ENCODE results near the gene SETD3. TPM values are rescaled to one million over a fixed set of nuclear protein-coding genes. Genes with fewer than 3 reads are reported as not detected.
A peak's percentile ranks its signal among the peaks of the same experiment; 100 is the strongest.

SETD3 gene
- total RNA-seq, 1 donor from 2014 or later = 54.2 TPM

DNA sequence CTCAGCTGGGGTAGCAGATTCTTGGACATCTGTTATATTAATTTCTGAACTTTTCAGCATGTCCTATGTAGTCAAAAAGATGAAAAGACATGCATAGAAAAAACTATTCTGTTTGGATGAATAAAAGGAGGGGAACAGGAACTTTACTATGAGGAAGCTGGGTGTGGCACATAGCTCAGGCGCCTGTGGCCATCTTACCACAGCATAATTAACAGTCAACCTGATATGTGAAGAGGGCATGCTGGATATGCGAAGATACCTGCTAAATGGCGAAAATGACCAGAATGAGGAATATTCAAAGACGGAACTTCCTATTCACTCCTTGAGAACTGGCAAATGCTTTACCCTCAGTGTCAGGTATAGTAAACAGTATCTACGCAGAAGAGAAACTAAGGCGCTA, 18.4 kb downstream of the SETD3 start:
- no peaks in the 10 kb centered on the region for H3K9me3 Mint-ChIP-seq (ENCODE audit: low read depth)
- H3K27ac Mint-ChIP-seq (ENCODE audit: unreplicated experiment) = no peak overlapping the region
- no peak overlapping the region for H3K4me3 Mint-ChIP-seq (ENCODE audit: unreplicated experiment)
- H3K4me1 Mint-ChIP-seq (ENCODE audit: low read depth) = peaks cover 13% of the 10 kb centered on the region
- TF ChIP-seq, protein P1, sequence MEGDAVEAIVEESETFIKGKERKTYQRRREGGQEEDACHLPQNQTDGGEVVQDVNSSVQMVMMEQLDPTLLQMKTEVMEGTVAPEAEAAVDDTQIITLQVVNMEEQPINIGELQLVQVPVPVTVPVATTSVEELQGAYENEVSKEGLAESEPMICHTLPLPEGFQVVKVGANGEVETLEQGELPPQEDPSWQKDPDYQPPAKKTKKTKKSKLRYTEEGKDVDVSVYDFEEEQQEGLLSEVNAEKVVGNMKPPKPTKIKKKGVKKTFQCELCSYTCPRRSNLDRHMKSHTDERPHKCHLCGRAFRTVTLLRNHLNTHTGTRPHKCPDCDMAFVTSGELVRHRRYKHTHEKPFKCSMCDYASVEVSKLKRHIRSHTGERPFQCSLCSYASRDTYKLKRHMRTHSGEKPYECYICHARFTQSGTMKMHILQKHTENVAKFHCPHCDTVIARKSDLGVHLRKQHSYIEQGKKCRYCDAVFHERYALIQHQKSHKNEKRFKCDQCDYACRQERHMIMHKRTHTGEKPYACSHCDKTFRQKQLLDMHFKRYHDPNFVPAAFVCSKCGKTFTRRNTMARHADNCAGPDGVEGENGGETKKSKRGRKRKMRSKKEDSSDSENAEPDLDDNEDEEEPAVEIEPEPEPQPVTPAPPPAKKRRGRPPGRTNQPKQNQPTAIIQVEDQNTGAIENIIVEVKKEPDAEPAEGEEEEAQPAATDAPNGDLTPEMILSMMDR (IDR thresholded peaks at IDR 0.05) = no peak
- no peaks in the 10 kb centered on the region for H3K27me3 Mint-ChIP-seq (ENCODE audit: low read depth)
- peaks cover 25% of the 10 kb centered on the region for H3K36me3 Mint-ChIP-seq (ENCODE audit: low read depth)
- DNase-seq (ENCODE audit: low spot score) = no peak

DNA sequence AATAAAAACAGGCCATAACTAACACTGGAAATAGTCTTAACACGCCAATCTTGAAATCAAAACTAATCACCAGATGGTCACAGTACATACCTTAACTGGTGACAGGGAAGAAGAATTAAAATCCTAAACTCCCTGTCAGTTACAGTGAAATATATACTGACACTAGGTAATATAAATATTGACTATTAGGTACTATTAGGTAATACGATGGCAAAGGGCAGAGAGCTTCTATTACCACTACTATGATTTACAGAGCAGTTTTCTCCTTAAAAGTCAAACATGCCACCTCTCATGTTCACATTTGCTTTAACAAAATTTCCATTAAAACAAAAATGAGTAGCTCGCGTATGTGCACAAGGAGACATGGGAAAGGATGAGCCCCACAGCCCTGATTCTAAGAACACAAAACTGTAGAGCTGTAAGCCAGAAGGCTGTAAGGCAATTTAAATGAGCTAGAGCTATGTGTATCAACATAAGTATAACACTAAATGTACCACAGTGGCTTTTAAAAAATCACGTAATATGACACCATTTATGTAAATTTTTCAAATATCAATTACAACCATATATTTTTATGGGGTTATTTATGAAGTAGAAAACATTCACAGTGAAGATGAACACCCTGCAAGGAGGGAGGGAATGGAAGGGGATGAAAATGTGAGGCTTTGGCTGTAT, 19.1 kb downstream of the SETD3 start:
- no peak for DNase-seq (ENCODE audit: low spot score)
- H3K27ac Mint-ChIP-seq (ENCODE audit: unreplicated experiment) = no peak overlapping the region
- H3K4me3 Mint-ChIP-seq (ENCODE audit: unreplicated experiment) = no peak overlapping the region
- TF ChIP-seq, protein P1 (IDR thresholded peaks at IDR 0.05) = no peak
- H3K9me3 Mint-ChIP-seq (ENCODE audit: low read depth) = no peaks in the 10 kb centered on the region
- peaks cover 10% of the 10 kb centered on the region for H3K4me1 Mint-ChIP-seq (ENCODE audit: low read depth)
- peaks cover 30% of the 10 kb centered on the region for H3K36me3 Mint-ChIP-seq (ENCODE audit: low read depth)
- H3K27me3 Mint-ChIP-seq (ENCODE audit: low read depth) = no peaks in the 10 kb centered on the region

DNA sequence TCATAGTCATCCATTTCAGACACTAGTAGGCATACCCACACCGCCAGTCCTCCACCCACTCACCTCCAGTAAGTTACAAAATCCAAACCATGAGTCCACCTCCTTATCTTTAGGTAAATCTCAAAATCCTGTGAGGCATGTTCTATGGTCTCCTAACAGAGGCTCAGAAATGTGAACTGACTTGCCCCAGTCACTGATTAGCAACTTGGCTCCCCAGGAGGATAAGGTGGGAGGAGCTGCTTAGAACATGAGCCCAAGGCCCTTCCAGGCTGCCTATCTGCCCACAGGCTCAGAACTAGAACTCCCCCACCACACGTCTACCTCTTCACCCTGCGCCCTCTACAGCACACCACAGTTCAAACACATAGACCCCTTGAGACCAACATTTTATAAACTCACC, 19.9 kb downstream of the SETD3 start:
- H3K36me3 Mint-ChIP-seq (ENCODE audit: low read depth) = peaks cover 30% of the 10 kb centered on the region
- H3K4me1 Mint-ChIP-seq (ENCODE audit: low read depth) = peaks cover 10% of the 10 kb centered on the region
- no peaks in the 10 kb centered on the region for H3K9me3 Mint-ChIP-seq (ENCODE audit: low read depth)
- no peak for DNase-seq (ENCODE audit: low spot score)
- H3K4me3 Mint-ChIP-seq (ENCODE audit: unreplicated experiment) = no peak overlapping the region
- H3K27me3 Mint-ChIP-seq (ENCODE audit: low read depth) = no peaks in the 10 kb centered on the region
- no peak overlapping the region for H3K27ac Mint-ChIP-seq (ENCODE audit: unreplicated experiment)
- TF ChIP-seq, protein P1 (IDR thresholded peaks at IDR 0.05) = no peak

DNA sequence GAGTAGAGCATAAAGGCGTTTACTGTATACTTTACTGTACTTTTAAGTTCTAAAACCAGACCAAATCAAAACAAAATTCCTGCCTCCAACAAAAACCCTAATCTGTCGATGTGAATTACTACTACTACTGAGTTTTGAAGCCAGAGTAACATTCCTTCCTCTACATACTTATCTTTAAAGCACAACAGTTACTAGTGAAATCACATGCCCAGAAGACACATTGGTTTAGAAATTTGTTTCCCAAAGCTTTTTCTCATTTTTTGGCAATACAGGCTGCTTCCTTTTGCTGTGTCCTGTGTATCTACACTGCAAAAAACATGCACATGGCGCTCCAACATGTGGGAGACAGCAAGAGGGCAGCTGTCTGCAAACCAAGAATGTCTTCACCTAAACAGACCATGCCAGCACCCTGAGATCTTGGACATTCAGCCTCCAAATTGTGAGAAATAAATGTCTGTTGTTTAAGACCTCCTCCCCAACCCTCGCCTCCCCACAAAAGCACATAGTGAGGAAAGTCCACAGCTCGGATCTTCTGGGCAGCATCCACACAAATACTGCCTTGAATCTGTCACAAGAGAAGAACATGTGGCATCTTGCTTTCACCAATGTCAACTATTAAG, 21.1 kb downstream of the SETD3 start:
- H3K4me3 Mint-ChIP-seq (ENCODE audit: unreplicated experiment) = no peak overlapping the region
- H3K27me3 Mint-ChIP-seq (ENCODE audit: low read depth) = no peaks in the 10 kb centered on the region
- DNase-seq (ENCODE audit: low spot score) = no peak
- peaks cover 16% of the 10 kb centered on the region for H3K4me1 Mint-ChIP-seq (ENCODE audit: low read depth)
- H3K9me3 Mint-ChIP-seq (ENCODE audit: low read depth) = no peaks in the 10 kb centered on the region
- H3K27ac Mint-ChIP-seq (ENCODE audit: unreplicated experiment) = no peak overlapping the region
- peaks cover 30% of the 10 kb centered on the region for H3K36me3 Mint-ChIP-seq (ENCODE audit: low read depth)
- TF ChIP-seq, protein P1 (IDR thresholded peaks at IDR 0.05) = no peak

DNA sequence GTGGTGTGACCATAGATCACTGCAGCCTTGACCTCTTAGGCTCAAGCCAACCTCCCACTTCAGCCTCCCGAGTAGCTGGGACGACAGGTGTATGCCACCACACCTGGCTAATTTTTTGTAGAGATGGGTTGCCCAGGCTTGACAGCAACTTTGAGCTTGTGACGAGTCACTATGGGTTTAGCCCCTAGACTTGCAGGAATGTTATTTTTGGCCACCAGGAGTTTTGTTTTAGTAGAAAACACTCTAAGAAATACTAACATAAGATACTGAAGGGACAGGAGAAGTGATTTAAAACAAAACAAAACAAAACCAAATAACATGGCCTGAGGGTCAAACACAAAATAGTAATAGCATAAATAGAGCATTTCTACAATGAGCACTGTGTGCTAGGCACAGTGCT, 26.4 kb downstream of the SETD3 start:
- H3K36me3 Mint-ChIP-seq (ENCODE audit: low read depth) = peaks cover 19% of the 10 kb centered on the region
- H3K27me3 Mint-ChIP-seq (ENCODE audit: low read depth) = no peaks in the 10 kb centered on the region
- DNase-seq (ENCODE audit: low spot score) = no peak
- peak overlapping the region; percentile 63 for H3K27ac Mint-ChIP-seq (ENCODE audit: unreplicated experiment)
- no peaks in the 10 kb centered on the region for H3K9me3 Mint-ChIP-seq (ENCODE audit: low read depth)
- no peak overlapping the region for H3K4me3 Mint-ChIP-seq (ENCODE audit: unreplicated experiment)
- TF ChIP-seq, protein P1 (IDR thresholded peaks at IDR 0.05) = no peak
- peaks cover 13% of the 10 kb centered on the region for H3K4me1 Mint-ChIP-seq (ENCODE audit: low read depth)

All from chondrocyte (in vitro differentiated cells).